ENCODE measurements around the gene ELAVL3. TPM values are rescaled to one million over a fixed set of nuclear protein-coding genes. Genes with fewer than 3 reads are reported as not detected.

ELAVL3 gene
- total and polyA plus RNA-seq, 2 of the 8 experiments (the other 6 are each of a cell fraction or from before 2014, with no cell fraction given) = 0.80 to 1.0 TPM

DNA sequence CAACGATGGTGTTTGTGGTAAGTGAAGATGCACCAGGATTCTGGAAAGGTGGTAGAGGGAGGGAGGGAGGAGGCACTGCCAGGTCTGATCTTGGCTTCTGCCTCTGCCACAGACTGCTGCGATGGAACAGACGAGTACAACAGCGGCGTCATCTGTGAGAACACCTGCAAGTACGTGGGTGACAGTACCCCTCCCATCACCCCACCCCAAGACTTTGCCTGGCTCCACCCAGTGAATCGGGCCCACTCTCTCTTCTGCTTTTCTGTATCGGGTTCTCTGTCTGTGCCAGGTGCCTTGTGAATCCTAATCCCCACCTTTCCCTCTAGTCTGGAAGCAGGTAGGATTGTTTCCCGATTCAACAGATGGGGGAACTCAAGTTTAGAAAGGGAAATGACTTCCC is 42.9 kb downstream of the ELAVL3 start (continued):
- TF ChIP-seq RXRA (IDR thresholded peaks at IDR 0.05; ENCODE audit: insufficient read depth, low read depth, low read length) (no peak), YY1 (IDR thresholded peaks at IDR 0.05; ENCODE audit: low read depth, low read length) (no peak), BCL11A (IDR thresholded peaks at IDR 0.05; ENCODE audit: low read depth in 2 of 2, low read length in 2 of 2) (no peak), BRCA1 (IDR thresholded peaks at IDR 0.05; ENCODE audit: low read depth, low read length) (no peak)
